Measurements from ENCODE around the gene MBNL1.

- TF ChIP-seq CTCF (conservative IDR thresholded peaks at IDR 0.05; ENCODE audit: low read length), result no peak
- TF ChIP-seq EZH2phosphoT487 (IDR thresholded peaks at IDR 0.05; ENCODE audit: borderline replicate concordance, low read depth, low read length), result no peak
Measured at GRCh38 chr3:152222327-152222726, 46.4 kb upstream of the MBNL1 start.
